ENCODE measurements around the gene PLEKHA7. TPM values are rescaled to one million over a fixed set of nuclear protein-coding genes. Genes with fewer than 3 reads are reported as not detected.

PLEKHA7 gene
- total RNA-seq, 2 experiments from 2014 or later: 1.9 to 2.5 TPM

- Mint-ChIP-seq H3K4me1 (ENCODE audit: low read depth) (peaks cover 3% of the 10 kb centered on the region), H3K4me3 (no peak overlapping the region), H3K36me3 (ENCODE audit: low read depth) (no peaks in the 10 kb centered on the region), H3K27ac (no peak overlapping the region), H3K9me3 (no peaks in the 10 kb centered on the region), H3K27me3 (ENCODE audit: low read depth) (peaks cover 15% of the 10 kb centered on the region)
- intact Hi-C loops (cut with micrococcal nuclease): no loop called here
- CTCF ChIA-PET: no interaction called here
- no peak for DNase-seq
Measured at GRCh38 chr11:17019232-17019631, 5.0 kb upstream of the PLEKHA7 start.

GRCh38 chr11:17015627-17016126 lies 1.5 kb upstream of the PLEKHA7 start:
- Mint-ChIP-seq H3K4me3 (no peak overlapping the region), H3K36me3 (ENCODE audit: low read depth) (no peaks in the 10 kb centered on the region), H3K9me3 (no peaks in the 10 kb centered on the region), H3K27ac (no peak overlapping the region), H3K4me1 (ENCODE audit: low read depth) (peaks cover 3% of the 10 kb centered on the region), H3K27me3 (ENCODE audit: low read depth) (peaks cover 18% of the 10 kb centered on the region)
- DNase-seq: no peak
- CTCF ChIA-PET: interaction anchor here (0.6 to 1.3 kb wide), 5 partner anchors 8 to 279 kb away, joined by 3 to 4 read pairs (median 3); no protein-coding TSS in a partner anchor
- intact Hi-C loops (cut with micrococcal nuclease): loop anchor here (1.0 to 2.0 kb wide), 2 partner anchors 29 to 61 kb away; partner anchors contain the start of gene RPS13

GRCh38 chr11:17014833-17015626 lies 816 bp upstream of the PLEKHA7 start:
- intact Hi-C loops (cut with micrococcal nuclease): loop anchor here (1.0 to 2.0 kb wide), 2 partner anchors 29 to 62 kb away; partner anchors contain the start of gene RPS13
- Mint-ChIP-seq H3K9me3 (no peaks in the 10 kb centered on the region), H3K36me3 (ENCODE audit: low read depth) (no peaks in the 10 kb centered on the region), H3K27ac (peak overlapping the region; percentile 14), H3K4me3 (peak overlapping the region; percentile 81), H3K27me3 (ENCODE audit: low read depth) (peaks cover 18% of the 10 kb centered on the region), H3K4me1 (ENCODE audit: low read depth) (peaks cover 3% of the 10 kb centered on the region)
- CTCF ChIA-PET: interaction anchor here (0.6 to 1.3 kb wide), 6 partner anchors 9 to 279 kb away, joined by 3 to 4 read pairs (median 3); no protein-coding TSS in a partner anchor
- DNase-seq: peak; percentile 34

GRCh38 chr11:17013548-17014320 lies 480 bp downstream of the PLEKHA7 start:
- peaks cover 18% of the 10 kb centered on the region for H3K27me3 Mint-ChIP-seq (ENCODE audit: low read depth)
- peak; percentile 37 for DNase-seq
- no peak overlapping the region for H3K27ac Mint-ChIP-seq
- H3K36me3 Mint-ChIP-seq (ENCODE audit: low read depth): no peaks in the 10 kb centered on the region
- intact Hi-C loops (cut with micrococcal nuclease): loop anchor here (2.0 kb wide), 1 partner anchor 63 kb away; the partner anchor contains the start of gene RPS13
- H3K9me3 Mint-ChIP-seq: no peaks in the 10 kb centered on the region
- peaks cover 3% of the 10 kb centered on the region for H3K4me1 Mint-ChIP-seq (ENCODE audit: low read depth)
- CTCF ChIA-PET: interaction anchor here (1.2 kb wide), 1 partner anchor 228 kb away, joined by 3 read pairs; no protein-coding TSS in a partner anchor
- peak overlapping the region; percentile 49 for H3K4me3 Mint-ChIP-seq

- no peak for DNase-seq
- Mint-ChIP-seq H3K27me3 (ENCODE audit: low read depth) (peaks cover 18% of the 10 kb centered on the region), H3K4me1 (ENCODE audit: low read depth) (peaks cover 3% of the 10 kb centered on the region), H3K4me3 (no peak overlapping the region), H3K36me3 (ENCODE audit: low read depth) (no peaks in the 10 kb centered on the region), H3K9me3 (no peaks in the 10 kb centered on the region), H3K27ac (no peak overlapping the region)
- intact Hi-C loops (cut with micrococcal nuclease): no loop called here
- CTCF ChIA-PET: no interaction called here
Measured at GRCh38 chr11:17012712-17013547, 1.3 kb downstream of the PLEKHA7 start.

GRCh38 chr11:17012179-17012578 lies 2.0 kb downstream of the PLEKHA7 start:
- no peak for DNase-seq
- H3K36me3 Mint-ChIP-seq (ENCODE audit: low read depth): no peaks in the 10 kb centered on the region
- H3K27ac Mint-ChIP-seq: no peak overlapping the region
- no peak overlapping the region for H3K4me3 Mint-ChIP-seq
- no peaks in the 10 kb centered on the region for H3K9me3 Mint-ChIP-seq
- H3K4me1 Mint-ChIP-seq (ENCODE audit: low read depth): peaks cover 3% of the 10 kb centered on the region
- peaks cover 18% of the 10 kb centered on the region for H3K27me3 Mint-ChIP-seq (ENCODE audit: low read depth)
- CTCF ChIA-PET: no interaction called here
- intact Hi-C loops (cut with micrococcal nuclease): no loop called here

- peaks cover 3% of the 10 kb centered on the region for H3K4me1 Mint-ChIP-seq (ENCODE audit: low read depth)
- intact Hi-C loops (cut with micrococcal nuclease): no loop called here
Measured at GRCh38 chr11:17010851-17011420, 3.3 kb downstream of the PLEKHA7 start.

GRCh38 chr11:17008099-17008498 lies 6.1 kb downstream of the PLEKHA7 start:
- Mint-ChIP-seq H3K36me3 (ENCODE audit: low read depth) (no peaks in the 10 kb centered on the region), H3K9me3 (no peaks in the 10 kb centered on the region), H3K4me1 (ENCODE audit: low read depth) (no peaks in the 10 kb centered on the region), H3K27ac (no peak overlapping the region), H3K27me3 (ENCODE audit: low read depth) (no peaks in the 10 kb centered on the region), H3K4me3 (no peak overlapping the region)
- intact Hi-C loops (cut with micrococcal nuclease): no loop called here
- CTCF ChIA-PET: interaction anchor here (0.9 kb wide), 1 partner anchor 188 kb away, joined by 6 read pairs; no protein-coding TSS in a partner anchor
- DNase-seq: no peak

More at GRCh38 chr11:17010851-17011420, 3.3 kb downstream of the PLEKHA7 start:
- no peak for DNase-seq
- no peak overlapping the region for H3K4me3 Mint-ChIP-seq
- no peak overlapping the region for H3K27ac Mint-ChIP-seq
- CTCF ChIA-PET: no interaction called here
- no peaks in the 10 kb centered on the region for H3K9me3 Mint-ChIP-seq
- H3K27me3 Mint-ChIP-seq (ENCODE audit: low read depth): peaks cover 13% of the 10 kb centered on the region
- no peaks in the 10 kb centered on the region for H3K36me3 Mint-ChIP-seq (ENCODE audit: low read depth)

- Mint-ChIP-seq H3K9me3 (no peaks in the 10 kb centered on the region), H3K36me3 (ENCODE audit: low read depth) (no peaks in the 10 kb centered on the region), H3K4me3 (no peak overlapping the region), H3K27me3 (ENCODE audit: low read depth) (no peaks in the 10 kb centered on the region), H3K27ac (no peak overlapping the region), H3K4me1 (ENCODE audit: low read depth) (no peaks in the 10 kb centered on the region)
- DNase-seq: no peak
- CTCF ChIA-PET: no interaction called here
- intact Hi-C loops (cut with micrococcal nuclease): no loop called here
Measured at GRCh38 chr11:17005646-17006045, 8.6 kb downstream of the PLEKHA7 start.

GRCh38 chr11:17004486-17005148 lies 9.6 kb downstream of the PLEKHA7 start:
- no peak overlapping the region for H3K4me3 Mint-ChIP-seq
- H3K27ac Mint-ChIP-seq: no peak overlapping the region
- intact Hi-C loops (cut with micrococcal nuclease): no loop called here
- H3K4me1 Mint-ChIP-seq (ENCODE audit: low read depth): no peaks in the 10 kb centered on the region
- no peaks in the 10 kb centered on the region for H3K9me3 Mint-ChIP-seq
- CTCF ChIA-PET: interaction anchor here (0.5 to 0.6 kb wide), 2 partner anchors 219 to 298 kb away, joined by 3 to 4 read pairs; no protein-coding TSS in a partner anchor
- H3K36me3 Mint-ChIP-seq (ENCODE audit: low read depth): no peaks in the 10 kb centered on the region
- H3K27me3 Mint-ChIP-seq (ENCODE audit: low read depth): no peaks in the 10 kb centered on the region
- DNase-seq: no peak

GRCh38 chr11:17003426-17003825 lies 10.8 kb downstream of the PLEKHA7 start:
- CTCF ChIA-PET: interaction anchor here (1.2 kb wide), 1 partner anchor 60 kb away, joined by 3 read pairs; no protein-coding TSS in a partner anchor
- Mint-ChIP-seq H3K27me3 (ENCODE audit: low read depth) (no peaks in the 10 kb centered on the region), H3K9me3 (no peaks in the 10 kb centered on the region), H3K27ac (no peak overlapping the region), H3K4me1 (ENCODE audit: low read depth) (no peaks in the 10 kb centered on the region), H3K4me3 (no peak overlapping the region), H3K36me3 (ENCODE audit: low read depth) (no peaks in the 10 kb centered on the region)
- intact Hi-C loops (cut with micrococcal nuclease): no loop called here
- no peak for DNase-seq

All from activated naive CD4-positive, alpha-beta T cell treated with anti-CD3 and anti-CD28 coated beads for 36 hours (primary cell).